HG03442 (cell line): Measurements from ENCODE around the gene PCDHB4.
A peak's percentile ranks its signal among the peaks of the same experiment; 100 is the strongest.
"Not testable (repeated sequence)": the region's sequence is repeated elsewhere in the genome, so short reads cannot be mapped to it uniquely, and the experiment has no call there.

ENCODE experiments used
- ATAC-seq: cut with Tn5 transposase; IDR thresholded peaks from one replicate; pipeline ENCODE4 v1.9.1; 2021; ENCODE audit warnings: mild to moderate bottlenecking, moderate library complexity; ENCODE audit not compliant: unreplicated experiment

PCDHB4 gene

GRCh38 chr5:141121563-141121962, at the start of gene PCDHB4:
TSS of gene PCDHB4 (plus strand) at chr5:141121818. CDS start at chr5:141121999, 181 bp downstream.
- no peak for ATAC-seq

GRCh38 chr5:141077826-141078225, 43.8 kb upstream of the PCDHB4 start:
- no peak for ATAC-seq

- ATAC-seq, result no peak
Measured at GRCh38 chr5:141082228-141082627, 39.4 kb upstream of the PCDHB4 start.

DNA sequence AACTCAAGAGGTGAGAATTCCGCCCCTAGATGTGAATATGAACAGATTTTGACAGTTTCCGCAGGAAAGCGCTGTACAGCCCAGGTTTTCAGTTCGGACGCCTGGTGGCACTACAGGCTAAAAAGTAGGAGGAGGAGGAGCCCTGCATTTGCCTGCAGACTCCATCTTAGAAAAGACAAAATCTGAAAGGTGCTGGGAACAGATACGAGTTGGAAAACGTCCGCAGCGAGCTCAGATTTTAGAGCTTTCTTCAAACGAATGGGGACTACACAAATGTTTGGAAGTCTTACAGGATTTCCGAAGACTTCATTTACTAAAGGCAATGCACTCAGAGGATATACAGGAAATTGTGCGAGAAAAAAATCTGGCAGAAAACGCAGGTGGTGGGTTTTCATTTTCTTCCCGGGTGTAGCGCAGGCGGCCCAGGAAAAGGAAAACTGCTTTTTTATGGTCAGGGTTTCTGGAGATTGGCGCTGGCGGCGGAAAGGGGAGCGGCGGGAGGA, 37.1 kb upstream of the PCDHB4 start:
- peak; percentile 71 for ATAC-seq

- ATAC-seq, result no peak
Measured at GRCh38 chr5:141094481-141095262, 26.9 kb upstream of the PCDHB4 start, which contains the start of gene PCDHB2. TSS of gene PCDHB2 (plus strand) at chr5:141094615. CDS start at chr5:141094791, 176 bp downstream.

- no peak for ATAC-seq
Measured at GRCh38 chr5:141095263-141095641, 26.4 kb upstream of the PCDHB4 start.

GRCh38 chr5:141096181-141096580, 25.4 kb upstream of the PCDHB4 start:
- not testable (repeated sequence) for ATAC-seq

DNA sequence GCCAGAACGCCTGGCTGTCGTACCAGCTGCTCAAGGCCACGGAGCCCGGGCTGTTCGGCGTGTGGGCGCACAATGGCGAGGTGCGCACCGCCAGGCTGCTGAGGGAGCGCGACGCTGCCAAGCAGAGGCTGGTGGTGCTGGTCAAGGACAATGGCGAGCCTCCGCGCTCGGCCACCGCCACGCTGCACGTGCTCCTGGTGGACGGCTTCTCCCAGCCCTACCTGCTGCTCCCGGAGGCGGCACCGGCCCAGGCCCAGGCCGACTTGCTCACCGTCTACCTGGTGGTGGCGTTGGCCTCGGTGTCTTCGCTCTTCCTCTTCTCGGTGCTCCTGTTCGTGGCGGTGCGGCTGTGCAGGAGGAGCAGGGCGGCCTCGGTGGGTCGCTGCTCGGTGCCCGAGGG, 25.0 kb upstream of the PCDHB4 start:
- ATAC-seq, result not testable (repeated sequence)

- no peak for ATAC-seq
Measured at GRCh38 chr5:141100243-141100805, 21.3 kb upstream of the PCDHB4 start, which contains the start of gene PCDHB3. TSS of gene PCDHB3 (plus strand) at chr5:141100473. CDS start at chr5:141100650, 177 bp downstream.

- ATAC-seq, result no peak
Measured at GRCh38 chr5:141101059-141101458, 20.6 kb upstream of the PCDHB4 start.

- not testable (repeated sequence) for ATAC-seq
Measured at GRCh38 chr5:141102070-141102469, 19.5 kb upstream of the PCDHB4 start.

GRCh38 chr5:141102471-141102870, 19.1 kb upstream of the PCDHB4 start:
- not testable (repeated sequence) for ATAC-seq

DNA sequence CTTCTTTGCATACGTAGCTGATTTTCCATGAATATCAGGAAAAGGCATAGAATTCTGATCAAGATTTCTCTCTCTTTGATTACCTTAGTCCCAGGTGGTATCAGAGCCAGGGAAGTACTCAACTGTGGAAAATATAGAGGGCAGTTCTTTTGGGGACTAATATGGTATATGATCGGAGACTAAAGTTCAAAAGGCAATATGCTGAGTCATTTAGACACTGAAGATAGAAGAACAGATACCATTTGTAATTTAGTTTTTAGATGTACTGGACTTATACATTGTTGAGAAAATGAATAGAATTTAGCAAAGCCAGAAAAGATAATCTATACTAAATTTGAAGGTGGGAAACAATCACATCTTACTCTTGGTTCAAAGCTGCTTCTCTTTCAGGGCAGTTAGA, 16.3 kb upstream of the PCDHB4 start:
- ATAC-seq, result no peak

DNA sequence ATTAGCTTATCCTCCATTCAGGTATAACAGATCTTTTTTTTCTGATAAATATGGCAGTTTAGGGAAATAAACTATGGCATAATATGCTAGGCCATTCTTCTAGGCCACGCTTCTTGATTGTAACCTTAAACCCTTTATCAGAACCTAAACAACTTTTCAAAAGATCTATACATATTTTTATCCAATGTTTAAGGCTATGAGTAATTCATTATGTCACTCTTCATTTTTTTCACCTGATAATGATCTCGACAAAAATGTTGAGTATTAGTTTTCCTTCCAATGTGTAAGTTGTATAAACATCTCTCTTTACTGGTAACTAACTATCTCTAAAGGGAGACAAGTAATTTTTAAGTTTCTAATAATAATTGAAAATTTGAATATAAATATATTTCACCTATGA, 2.4 kb upstream of the PCDHB4 start:
- no peak for ATAC-seq

DNA sequence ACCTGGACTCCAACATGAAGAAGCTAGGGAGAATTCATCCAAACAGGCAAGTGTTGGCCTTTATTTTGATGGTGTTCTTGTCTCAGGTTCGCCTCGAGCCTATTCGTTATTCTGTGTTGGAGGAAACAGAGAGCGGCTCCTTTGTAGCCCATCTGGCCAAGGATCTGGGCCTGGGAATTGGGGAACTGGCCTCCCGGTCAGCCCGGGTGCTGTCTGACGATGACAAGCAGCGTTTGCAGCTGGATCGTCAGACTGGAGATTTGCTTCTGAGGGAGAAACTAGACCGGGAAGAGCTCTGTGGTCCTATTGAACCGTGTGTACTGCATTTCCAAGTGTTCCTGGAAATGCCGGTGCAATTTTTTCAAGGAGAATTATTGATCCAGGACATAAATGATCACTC, 367 bp downstream of the PCDHB4 start:
- ATAC-seq, result no peak

DNA sequence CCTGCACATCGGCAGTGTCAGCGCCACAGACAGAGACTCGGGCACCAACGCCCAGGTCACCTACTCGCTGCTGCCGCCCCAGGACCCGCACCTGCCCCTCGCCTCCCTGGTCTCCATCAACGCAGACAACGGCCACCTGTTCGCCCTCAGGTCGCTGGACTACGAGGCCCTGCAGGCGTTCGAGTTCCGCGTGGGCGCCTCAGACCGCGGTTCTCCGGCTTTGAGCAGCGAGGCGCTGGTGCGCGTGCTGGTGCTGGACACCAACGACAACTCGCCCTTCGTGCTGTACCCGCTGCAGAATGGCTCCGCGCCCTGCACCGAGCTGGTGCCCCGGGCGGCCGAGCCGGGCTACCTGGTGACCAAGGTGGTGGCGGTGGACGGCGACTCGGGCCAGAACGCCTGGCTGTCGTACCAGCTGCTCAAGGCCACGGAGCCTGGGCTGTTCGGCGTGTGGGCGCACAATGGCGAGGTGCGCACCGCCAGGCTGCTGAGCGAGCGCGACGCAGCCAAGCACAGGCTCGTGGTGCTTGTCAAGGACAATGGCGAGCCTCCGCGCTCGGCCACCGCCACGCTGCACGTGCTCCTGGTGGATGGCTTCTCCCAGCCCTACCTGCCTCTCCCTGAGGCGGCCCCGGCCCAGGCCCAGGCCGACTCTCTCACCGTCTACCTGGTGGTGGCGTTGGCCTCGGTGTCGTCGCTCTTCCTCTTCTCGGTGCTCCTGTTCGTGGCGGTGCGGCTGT, 1.9 kb downstream of the PCDHB4 start:
- ATAC-seq, result not testable (repeated sequence)

DNA sequence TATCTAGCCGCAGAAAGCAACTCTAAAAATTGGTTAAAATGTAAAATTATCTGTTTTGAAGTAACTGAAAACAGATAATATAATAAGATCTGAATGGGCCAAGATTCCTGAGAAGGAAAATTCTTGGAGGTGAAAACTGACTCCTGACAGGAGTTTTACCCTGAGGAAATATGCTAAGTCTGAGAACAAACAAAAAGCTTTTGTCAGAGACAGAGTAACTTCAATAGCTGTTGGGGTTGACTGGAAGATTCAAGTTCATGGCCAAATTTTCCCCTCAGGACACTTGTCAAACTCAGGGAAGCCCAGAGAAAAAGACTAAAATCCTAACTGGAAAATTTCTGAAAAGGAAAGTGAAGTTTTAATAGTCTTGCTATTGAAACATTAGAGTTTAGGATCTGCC, 5.7 kb downstream of the PCDHB4 start:
- ATAC-seq, result no peak

- ATAC-seq, result no peak
Measured at GRCh38 chr5:141135030-141135717, 13.6 kb downstream of the PCDHB4 start, which contains the start of gene PCDHB5. TSS of gene PCDHB5 (plus strand) at chr5:141135206. CDS start at chr5:141135435, 229 bp downstream.

DNA sequence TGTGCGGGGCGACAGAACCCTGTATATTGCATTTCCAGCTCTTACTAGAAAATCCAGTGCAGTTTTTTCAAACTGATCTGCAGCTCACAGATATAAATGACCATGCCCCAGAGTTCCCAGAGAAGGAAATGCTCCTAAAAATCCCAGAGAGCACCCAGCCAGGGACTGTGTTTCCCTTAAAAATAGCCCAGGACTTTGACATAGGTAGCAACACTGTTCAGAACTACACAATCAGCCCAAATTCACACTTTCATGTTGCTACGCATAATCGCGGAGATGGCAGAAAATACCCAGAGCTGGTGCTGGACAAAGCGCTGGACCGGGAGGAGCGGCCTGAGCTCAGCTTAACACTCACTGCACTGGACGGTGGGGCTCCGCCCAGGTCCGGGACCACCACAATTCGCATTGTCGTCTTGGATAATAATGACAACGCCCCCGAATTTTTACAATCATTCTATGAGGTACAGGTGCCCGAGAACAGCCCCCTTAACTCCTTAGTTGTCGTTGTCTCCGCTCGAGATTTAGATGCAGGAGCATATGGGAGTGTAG, 14.2 kb downstream of the PCDHB4 start:
- ATAC-seq, result no peak

DNA sequence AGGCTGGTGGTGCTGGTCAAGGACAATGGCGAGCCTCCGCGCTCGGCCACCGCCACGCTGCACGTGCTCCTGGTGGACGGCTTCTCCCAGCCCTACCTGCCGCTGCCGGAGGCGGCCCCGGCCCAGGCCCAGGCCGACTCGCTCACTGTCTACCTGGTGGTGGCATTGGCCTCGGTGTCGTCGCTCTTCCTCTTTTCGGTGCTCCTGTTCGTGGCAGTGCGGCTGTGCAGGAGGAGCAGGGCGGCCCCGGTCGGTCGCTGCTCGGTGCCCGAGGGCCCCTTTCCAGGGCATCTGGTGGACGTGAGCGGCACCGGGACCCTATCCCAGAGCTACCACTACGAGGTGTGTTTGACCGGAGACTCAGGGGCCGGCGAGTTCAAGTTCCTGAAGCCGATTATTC, 15.7 kb downstream of the PCDHB4 start:
- not testable (repeated sequence) for ATAC-seq
